ENCODE measurements around the gene KIF26B. TPM values are rescaled to one million over a fixed set of nuclear protein-coding genes. Genes with fewer than 3 reads are reported as not detected.

The KIF26B gene
- total RNA-seq, 4 donors from 2014 or later, result 0.20 to 0.79 (median 0.41) TPM; not detected in 1

DNA sequence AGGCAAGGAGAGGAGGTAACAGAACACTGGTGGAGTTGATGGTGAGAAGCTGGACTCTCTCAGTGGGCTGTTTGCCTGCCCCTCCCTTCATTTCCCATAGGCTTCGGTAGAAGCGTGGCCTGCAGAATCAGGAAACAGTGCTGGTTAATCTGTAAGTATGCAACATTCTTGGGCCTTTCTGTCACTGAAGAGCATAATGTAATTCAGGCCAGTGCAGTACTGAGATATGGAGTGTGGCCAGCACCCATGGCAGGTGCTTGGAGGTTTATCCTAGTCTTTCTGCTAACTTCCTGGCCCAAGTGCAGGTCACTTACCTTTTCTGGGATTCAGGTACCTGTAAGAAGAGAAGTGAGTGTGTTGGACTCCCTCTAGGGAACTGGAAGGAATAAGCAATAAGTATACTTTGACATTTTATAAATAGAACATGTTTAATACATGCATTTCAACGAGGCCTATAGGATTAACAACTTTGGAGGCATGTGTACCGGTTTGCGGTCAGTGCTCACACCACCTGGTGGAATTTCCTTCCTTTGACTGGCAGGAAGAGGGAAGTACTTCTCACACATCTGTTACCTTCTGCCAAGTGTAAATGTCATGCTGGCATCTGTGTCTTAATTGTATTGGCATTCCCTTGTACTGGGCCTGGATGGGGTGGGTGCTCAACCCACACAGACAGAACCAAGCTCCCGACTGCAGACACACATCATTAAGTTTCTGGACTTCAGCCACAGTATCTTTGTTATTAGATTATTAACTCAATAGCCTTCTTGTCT, 105.5 kb downstream of the KIF26B start:
- no peak for DNase-seq
- peaks cover 77% of the 10 kb centered on the region for H3K27me3 ChIP-seq
- 20 to 35% methylated on average over 2 to 6 of the region's 6 CpGs for WGBS, 2 donors (ENCODE audit: low coverage in 1 of 2)
- no peak overlapping the region for H3K27ac ChIP-seq
- H3K9me3 ChIP-seq, result no peaks in the 10 kb centered on the region
- H3K4me3 ChIP-seq, result no peak overlapping the region
- intact Hi-C loops (cut with DNase I; ENCODE audit: low total_unique reads), result no loop called here
- H3K36me3 ChIP-seq, result no peaks in the 10 kb centered on the region
- TF ChIP-seq, protein P1, sequence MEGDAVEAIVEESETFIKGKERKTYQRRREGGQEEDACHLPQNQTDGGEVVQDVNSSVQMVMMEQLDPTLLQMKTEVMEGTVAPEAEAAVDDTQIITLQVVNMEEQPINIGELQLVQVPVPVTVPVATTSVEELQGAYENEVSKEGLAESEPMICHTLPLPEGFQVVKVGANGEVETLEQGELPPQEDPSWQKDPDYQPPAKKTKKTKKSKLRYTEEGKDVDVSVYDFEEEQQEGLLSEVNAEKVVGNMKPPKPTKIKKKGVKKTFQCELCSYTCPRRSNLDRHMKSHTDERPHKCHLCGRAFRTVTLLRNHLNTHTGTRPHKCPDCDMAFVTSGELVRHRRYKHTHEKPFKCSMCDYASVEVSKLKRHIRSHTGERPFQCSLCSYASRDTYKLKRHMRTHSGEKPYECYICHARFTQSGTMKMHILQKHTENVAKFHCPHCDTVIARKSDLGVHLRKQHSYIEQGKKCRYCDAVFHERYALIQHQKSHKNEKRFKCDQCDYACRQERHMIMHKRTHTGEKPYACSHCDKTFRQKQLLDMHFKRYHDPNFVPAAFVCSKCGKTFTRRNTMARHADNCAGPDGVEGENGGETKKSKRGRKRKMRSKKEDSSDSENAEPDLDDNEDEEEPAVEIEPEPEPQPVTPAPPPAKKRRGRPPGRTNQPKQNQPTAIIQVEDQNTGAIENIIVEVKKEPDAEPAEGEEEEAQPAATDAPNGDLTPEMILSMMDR (IDR thresholded peaks at IDR 0.05), result no peak
- TF ChIP-seq POLR2AphosphoS5 (IDR thresholded peaks at IDR 0.05) (no peak), EP300 (IDR thresholded peaks at IDR 0.05; ENCODE audit: low read depth) (no peak), POLR2A (IDR thresholded peaks at IDR 0.05) (no peak)
- in situ Hi-C loops (cut with MboI; ENCODE audit: low pct_ligation_motif_present in 1 of 4, low pct_unique_long_range_greater_than_20kb in 1 of 4, low sequenced_read_pairs in 3 of 4), result no loop called here
- H3K4me1 ChIP-seq, result no peaks in the 10 kb centered on the region

DNA sequence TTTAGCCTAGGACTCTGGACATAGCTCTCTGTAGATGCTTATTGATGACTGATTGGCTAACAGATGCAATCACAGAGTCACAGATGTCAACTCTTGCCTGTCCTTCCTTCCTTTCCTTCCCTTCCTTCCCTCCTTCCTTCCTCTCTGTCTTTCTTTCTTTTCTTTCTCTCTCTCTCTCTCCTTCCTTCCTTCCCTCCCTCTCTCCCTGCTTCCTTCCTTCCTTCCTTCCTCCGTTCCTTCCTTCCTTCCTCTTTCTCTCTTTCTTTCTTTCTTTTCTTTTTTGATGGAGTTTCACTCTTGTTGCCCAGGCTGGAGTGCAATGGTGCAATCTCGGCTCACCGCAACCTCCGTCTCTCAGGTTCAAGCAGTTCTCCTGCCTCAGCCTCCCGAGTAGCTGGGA, 106.1 kb downstream of the KIF26B start:
- TF ChIP-seq POLR2A (IDR thresholded peaks at IDR 0.05) (no peak), EP300 (IDR thresholded peaks at IDR 0.05; ENCODE audit: low read depth) (no peak), POLR2AphosphoS5 (IDR thresholded peaks at IDR 0.05) (no peak)
- TF ChIP-seq, protein P1 (IDR thresholded peaks at IDR 0.05), result no peak
- H3K4me1 ChIP-seq, result no peaks in the 10 kb centered on the region
- no peak overlapping the region for H3K4me3 ChIP-seq
- H3K27ac ChIP-seq, result no peak overlapping the region
- intact Hi-C loops (cut with DNase I; ENCODE audit: low total_unique reads) (no loop called here), in situ Hi-C loops (cut with MboI; ENCODE audit: low pct_ligation_motif_present in 1 of 4, low pct_unique_long_range_greater_than_20kb in 1 of 4, low sequenced_read_pairs in 3 of 4) (no loop called here)
- no peak for DNase-seq
- peaks cover 80% of the 10 kb centered on the region for H3K27me3 ChIP-seq
- no peaks in the 10 kb centered on the region for H3K36me3 ChIP-seq
- WGBS, 2 donors (ENCODE audit: low coverage in 1 of 2), result 78 to 85% methylated on average over 5 of the region's 5 CpGs
- no peaks in the 10 kb centered on the region for H3K9me3 ChIP-seq

DNA sequence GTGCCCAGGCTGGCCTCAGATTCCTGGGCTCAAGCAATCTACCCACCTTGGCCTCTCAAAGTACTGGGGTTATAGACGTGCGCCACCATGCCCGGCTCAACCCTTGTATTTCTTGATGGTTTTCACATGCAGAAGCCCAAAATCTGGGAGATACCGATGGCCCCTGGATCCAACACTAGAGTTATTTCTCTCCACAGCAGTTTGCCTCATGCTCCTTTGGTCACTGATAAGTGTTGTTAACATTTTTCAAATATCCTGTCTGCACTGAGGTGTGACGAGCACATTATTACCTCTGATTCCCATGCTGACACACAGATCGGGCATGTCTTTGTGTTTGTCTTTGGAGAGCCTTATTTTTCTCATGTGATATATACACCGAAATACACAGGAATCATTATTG, 107.0 kb downstream of the KIF26B start:
- H3K27ac ChIP-seq, result no peak overlapping the region
- H3K4me1 ChIP-seq, result no peaks in the 10 kb centered on the region
- in situ Hi-C loops (cut with MboI; ENCODE audit: low pct_ligation_motif_present in 1 of 4, low pct_unique_long_range_greater_than_20kb in 1 of 4, low sequenced_read_pairs in 3 of 4) (no loop called here), intact Hi-C loops (cut with DNase I; ENCODE audit: low total_unique reads) (no loop called here)
- no peaks in the 10 kb centered on the region for H3K9me3 ChIP-seq
- H3K27me3 ChIP-seq, result peaks cover 79% of the 10 kb centered on the region
- H3K4me3 ChIP-seq, result no peak overlapping the region
- TF ChIP-seq POLR2A (IDR thresholded peaks at IDR 0.05) (no peak), POLR2AphosphoS5 (IDR thresholded peaks at IDR 0.05) (no peak), EP300 (IDR thresholded peaks at IDR 0.05; ENCODE audit: low read depth) (no peak)
- TF ChIP-seq, protein P1 (IDR thresholded peaks at IDR 0.05), result no peak
- DNase-seq, result no peak
- 82 to 91% methylated on average over 4 to 7 of the region's 7 CpGs for WGBS, 2 donors (ENCODE audit: low coverage in 1 of 2)
- H3K36me3 ChIP-seq, result no peaks in the 10 kb centered on the region

DNA sequence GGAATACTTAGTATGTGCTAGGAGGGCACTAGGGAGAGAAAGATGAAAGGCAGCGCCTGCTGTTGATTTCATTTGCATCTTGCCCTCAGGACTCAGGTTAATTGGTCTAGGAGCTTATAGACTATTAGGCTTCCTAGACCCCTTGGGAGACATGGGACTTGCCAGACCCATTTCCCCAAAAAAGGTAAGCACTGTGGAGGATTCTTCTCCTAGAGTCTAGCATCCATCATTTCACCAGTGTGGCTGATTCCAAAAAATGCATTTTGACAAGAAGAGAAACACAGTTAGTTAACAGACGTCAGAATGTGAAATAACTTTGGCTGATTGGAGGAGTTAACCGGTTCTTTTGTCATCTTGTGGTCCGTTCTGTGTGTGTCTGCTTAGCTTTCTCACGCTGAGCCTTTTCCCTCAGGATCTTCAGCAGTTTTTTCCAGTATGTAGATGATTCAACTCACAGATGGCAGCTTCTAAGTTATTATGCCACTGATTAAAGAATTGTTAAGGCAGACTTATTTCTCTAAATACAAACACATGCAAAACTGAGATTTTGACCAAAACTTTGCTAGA, 108.8 kb downstream of the KIF26B start:
- no peak overlapping the region for H3K4me3 ChIP-seq
- peaks cover 64% of the 10 kb centered on the region for H3K27me3 ChIP-seq
- TF ChIP-seq POLR2A (IDR thresholded peaks at IDR 0.05) (no peak), POLR2AphosphoS5 (IDR thresholded peaks at IDR 0.05) (no peak), EP300 (IDR thresholded peaks at IDR 0.05; ENCODE audit: low read depth) (no peak)
- TF ChIP-seq, protein P1 (IDR thresholded peaks at IDR 0.05), result no peak
- no peaks in the 10 kb centered on the region for H3K36me3 ChIP-seq
- WGBS, 2 donors (ENCODE audit: low coverage in 1 of 2), result 66 to 77% methylated on average over 5 of the region's 5 CpGs
- no peaks in the 10 kb centered on the region for H3K9me3 ChIP-seq
- in situ Hi-C loops (cut with MboI; ENCODE audit: low pct_ligation_motif_present in 1 of 4, low pct_unique_long_range_greater_than_20kb in 1 of 4, low sequenced_read_pairs in 3 of 4), result no loop called here
- DNase-seq, result no peak
- H3K27ac ChIP-seq, result no peak overlapping the region
- intact Hi-C loops (cut with DNase I; ENCODE audit: low total_unique reads), result no loop called here
- H3K4me1 ChIP-seq, result no peaks in the 10 kb centered on the region

Data from transverse colon (tissue), 4 donors.